ENCODE results near the gene NNT. TPM values are rescaled to one million over a fixed set of nuclear protein-coding genes. Genes with fewer than 3 reads are reported as not detected.

NNT gene
- total and polyA plus RNA-seq, 10 of the 15 experiments (the other 5 are each of a cell fraction or from before 2014, with no cell fraction given): 20.8 to 73.1 (median 51.9) TPM

- TF ChIP-seq ZNF592 (IDR thresholded peaks at IDR 0.05) (no peak), BRCA1 (IDR thresholded peaks at IDR 0.05; ENCODE audit: low read depth, low read length) (no peak), E4F1 (IDR thresholded peaks at IDR 0.05; ENCODE audit: borderline replicate concordance, partially characterized antibody) (no peak)
Observed at GRCh38 chr5:43750809-43751208, 147.8 kb downstream of the NNT start (continued).

- ATAC-seq (no peak), FAIRE-seq (no peak), DNase-seq (ENCODE audit: low read depth, low spot score) (no peak)
- no TSS peak for BruUV-seq (replicated peaks)
- Histone ChIP-seq H3K79me2 (ENCODE audit: control insufficient read depth, insufficient read depth, low read length) (no peaks in the 10 kb centered on the region), H4K20me1 (ENCODE audit: control insufficient read depth, insufficient read depth) (no peaks in the 10 kb centered on the region), H3K4me2 (ENCODE audit: control insufficient read depth, insufficient read depth) (no peak overlapping the region), H3K4me3 (no peak overlapping the region), H3K9ac (ENCODE audit: control insufficient read depth, insufficient read depth, low read length) (no peak overlapping the region), H3K27ac (ENCODE audit: control insufficient read depth, insufficient read depth) (no peak overlapping the region), H3K4me1 (ENCODE audit: control insufficient read depth, insufficient read depth, low read length) (no peaks in the 10 kb centered on the region), H3K36me3 (ENCODE audit: control insufficient read depth in 2 of 2, insufficient read depth in 2 of 2, low read length in 1 of 2) (no peaks in the 10 kb centered on the region), H2AFZ (ENCODE audit: control insufficient read depth, low read depth, low read length) (no peak overlapping the region), H3K9me3 (replicated peaks; ENCODE audit: control insufficient read depth, insufficient read depth, low read length) (no peaks in the 10 kb centered on the region), H3K27me3 (replicated peaks in 1 of 2; ENCODE audit: control insufficient read depth in 2 of 2, insufficient read depth in 2 of 2, low read length in 1 of 2) (no peaks in the 10 kb centered on the region)
- intact Hi-C loops (cut with micrococcal nuclease; ENCODE audit: unreplicated experiment): no loop called here
- CTCF ChIA-PET: interaction anchor here (0.9 kb wide), 1 partner anchor 22 kb away, joined by 5 read pairs; no protein-coding TSS in a partner anchor
- TF ChIP-seq ZZZ3 (IDR thresholded peaks at IDR 0.05; ENCODE audit: control insufficient read depth, insufficient read length, low read depth): no peak
- 0 out of 6 replicates have a peak, but pooled peaks of 1 of the 3 experiments have one; percentile 19 for TF ChIP-seq CTCF (IDR thresholded peaks at IDR 0.05 in 2 of 3, conservative IDR thresholded peaks at IDR 0.05 in 1 of 3; ENCODE audit: control insufficient read depth in 2 of 3, extremely low read depth in 1 of 3, insufficient read depth in 1 of 3, low read depth in 3 of 3, low read length in 3 of 3)
- 0% methylated on average over 2 of the region's 2 CpGs for WGBS (ENCODE audit: insufficient coverage, insufficient replicate concordance, low lambda C conversion rate, missing lambda C conversion rate)
- POLR2A ChIA-PET: no interaction called here
- in situ Hi-C loops (cut with MboI): no loop called here
- SMC1A ChIA-PET (ENCODE audit: uncharacterized antibody, unreplicated experiment): no interaction called here
- RAD21 ChIA-PET (ENCODE audit: unreplicated experiment): no interaction called here
Observed at GRCh38 chr5:43753069-43753468, 150.1 kb downstream of the NNT start.

All from GM12878 (cell line).